ENCODE results near the gene RPP40.

RPP40 gene

GRCh38 chr6:4967301-4968030, 36.4 kb downstream of the RPP40 start:
- DNase-seq = no peak

GRCh38 chr6:4965562-4966389, 38.1 kb downstream of the RPP40 start:
- no peak for DNase-seq

- DNase-seq = no peak
Measured at GRCh38 chr6:4964675-4965561, 38.9 kb downstream of the RPP40 start.

GRCh38 chr6:4962905-4963304, 40.9 kb downstream of the RPP40 start:
- no peak for DNase-seq

- DNase-seq = no peak
Measured at GRCh38 chr6:4961322-4962168, 42.3 kb downstream of the RPP40 start.

GRCh38 chr6:4958624-4959023, 45.2 kb downstream of the RPP40 start:
- DNase-seq = no peak

- no peak for DNase-seq
Measured at GRCh38 chr6:4957521-4958231, 46.2 kb downstream of the RPP40 start.

GRCh38 chr6:4956625-4957024, 47.2 kb downstream of the RPP40 start:
- no peak for DNase-seq

GRCh38 chr6:4953440-4953839, 50.4 kb downstream of the RPP40 start:
- no peak for DNase-seq

GRCh38 chr6:4950836-4951533, 52.9 kb downstream of the RPP40 start:
- DNase-seq = no peak

GRCh38 chr6:4950076-4950475, 53.8 kb downstream of the RPP40 start:
- no peak for DNase-seq

- DNase-seq = no peak
Measured at GRCh38 chr6:4948781-4949450, 54.9 kb downstream of the RPP40 start.

- DNase-seq = no peak
Measured at GRCh38 chr6:4947716-4948115, 56.1 kb downstream of the RPP40 start.

- DNase-seq = no peak
Measured at GRCh38 chr6:4946521-4946920, 57.3 kb downstream of the RPP40 start.

All from kidney glomerular epithelial cell (primary cell).